Gastroesophageal sphincter (tissue), 3 donors: ENCODE results near the gene UGDH.

Experiments used
- CTCF ChIP-seq, 4 experiments: fragments of 200-600 bp in 2 of 4; fragments of 450-650 bp in 2 of 4; sonication (generic) in 1 of 4; IDR thresholded peaks; one replicate each; pipeline ENCODE4 v1.5.1; 2017 to 2019; ENCODE audit warnings: antibody characterized with exemption in 4 of 4, mild to moderate bottlenecking in 2 of 4, moderate library complexity in 2 of 4
- EP300 ChIP-seq: sonication (generic); formaldehyde crosslinking; IDR thresholded peaks from one replicate; pipeline ENCODE4 v1.6.1; 2017; ENCODE audit warnings: antibody characterized with exemption, mild to moderate bottlenecking
- POLR2A ChIP-seq, 2 donors: fragments of 450-650 bp; IDR thresholded peaks; one replicate each; pipeline ENCODE4 v1.6.1; 2017; ENCODE audit warnings: antibody characterized with exemption in 2 of 2, mild to moderate bottlenecking in 2 of 2, moderate library complexity in 1 of 2
- POLR2AphosphoS5 ChIP-seq: sonication (generic); formaldehyde crosslinking; IDR thresholded peaks from one replicate; pipeline ENCODE4 v1.6.1; 2017; ENCODE audit warnings: antibody characterized with exemption

GRCh38 chr4:39541987-39542610, 14.9 kb upstream of the UGDH start:
- no peak for TF ChIP-seq CTCF (IDR thresholded peaks at IDR 0.05)
- no peak for TF ChIP-seq POLR2A (IDR thresholded peaks at IDR 0.05)
- TF ChIP-seq POLR2AphosphoS5, result no peak
- TF ChIP-seq EP300, result no peak
